Measurements from ENCODE around the gene RPL6.
"Not testable (repeated sequence)": the region's sequence is repeated elsewhere in the genome, so short reads cannot be mapped to it uniquely, and the experiment has no call there.

Gene RPL6

GRCh38 chr12:112419297-112420133 lies 10.1 kb upstream of the RPL6 start:
- DNase-seq, result peak; percentile 34 to 38

GRCh38 chr12:112418608-112419296 lies 9.3 kb upstream of the RPL6 start, which contains the start of gene PTPN11:
Gene PTPN11, plus strand, starts transcription at chr12:112418947. Its CDS starts 165 bp downstream, at chr12:112419112.
- DNase-seq, result peak; percentile 88 to 90

DNA sequence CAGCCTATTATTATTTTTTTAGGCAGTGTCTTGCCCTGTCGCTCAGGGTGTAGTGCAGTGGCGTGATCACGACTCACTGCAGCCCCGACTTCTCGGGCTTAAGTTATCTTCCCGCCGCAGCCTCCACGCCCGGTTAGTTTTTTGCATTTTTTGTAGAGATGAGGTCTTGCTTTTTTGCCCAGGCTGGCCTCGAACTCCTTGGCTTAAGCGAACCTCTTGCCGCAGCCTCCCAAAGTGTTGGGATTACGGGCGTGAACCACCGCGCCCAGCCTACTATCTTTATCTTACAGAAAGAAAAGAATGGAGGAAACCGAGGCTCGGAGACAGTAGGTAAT lies 8.8 kb upstream of the RPL6 start:
- DNase-seq, result no peak

- not testable (repeated sequence) for DNase-seq
Measured at GRCh38 chr12:112415457-112415856, 6.1 kb upstream of the RPL6 start.

DNA sequence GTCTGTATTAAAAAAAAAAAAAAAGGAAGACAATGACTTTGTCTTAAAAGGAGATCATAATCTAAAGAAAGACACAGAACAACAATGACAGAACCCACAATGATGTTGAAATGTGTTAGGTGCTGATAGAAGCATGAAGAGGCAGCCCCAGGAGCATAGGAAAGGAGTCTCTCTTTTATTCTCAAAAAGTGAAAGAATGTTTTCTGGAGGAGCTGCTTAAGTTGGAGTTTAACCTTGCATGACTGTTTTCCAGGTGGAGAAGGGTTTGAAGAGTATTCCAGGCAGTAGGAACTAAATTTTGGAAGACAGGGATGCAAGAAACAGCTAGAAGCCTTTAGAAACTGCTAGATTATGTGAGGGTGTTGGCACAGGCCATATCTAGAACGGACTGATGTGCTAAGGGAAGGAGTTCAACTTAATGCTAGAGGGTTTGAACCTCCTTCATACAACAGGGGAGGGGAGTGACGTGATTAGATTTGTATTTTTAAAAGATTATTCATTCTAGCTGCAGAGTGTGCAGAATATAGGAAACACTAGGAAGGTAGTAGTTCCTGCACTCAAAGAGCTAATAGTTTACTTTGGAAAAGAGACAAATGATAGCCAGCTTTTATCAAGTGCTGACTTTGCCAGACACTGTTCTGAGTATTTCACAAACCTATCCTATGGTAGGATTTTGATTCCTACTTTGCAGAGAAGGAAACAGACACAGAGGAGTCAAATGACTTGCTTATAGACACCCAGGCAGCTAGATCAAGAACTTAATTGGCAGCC lies 4.6 kb upstream of the RPL6 start:
- DNase-seq, result no peak

DNA sequence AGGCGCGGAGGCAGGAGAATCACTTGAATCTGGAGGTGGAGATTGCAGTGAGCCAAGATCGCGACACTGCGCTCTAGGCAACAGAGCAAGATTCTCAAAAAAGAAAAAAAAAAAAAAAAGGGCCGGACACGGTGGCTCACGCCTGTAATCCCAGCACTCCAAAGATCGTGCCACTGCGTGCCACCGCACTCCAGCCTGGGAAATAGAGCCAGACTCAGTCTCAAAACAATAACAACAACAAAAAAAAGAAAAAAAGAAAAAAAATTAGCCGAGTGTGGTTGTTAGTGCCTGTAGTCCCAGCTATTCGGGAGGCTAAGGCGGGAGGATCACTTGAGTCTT lies 470 bp upstream of the RPL6 start:
- no peak for DNase-seq

DNA sequence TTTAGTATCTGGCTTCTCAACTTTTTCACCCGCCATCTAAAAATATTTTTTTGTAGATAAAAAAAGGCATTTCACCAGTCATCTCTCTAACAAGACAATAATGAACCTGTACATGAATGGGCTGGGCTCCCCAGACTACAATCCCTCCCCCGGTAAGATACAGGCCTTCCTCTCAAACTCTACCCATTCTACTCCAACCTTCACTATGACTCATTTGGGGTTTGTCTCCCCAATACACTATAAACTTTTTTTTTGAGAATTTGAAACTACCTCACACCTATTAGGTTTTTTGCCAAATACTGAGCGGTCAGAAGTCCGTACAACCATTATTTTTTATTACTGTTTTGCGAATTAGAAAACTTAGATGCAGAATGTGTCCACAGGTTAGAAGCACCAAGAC lies 784 bp downstream of the RPL6 start:
- DNase-seq, result peak; percentile 33 to 35

DNA sequence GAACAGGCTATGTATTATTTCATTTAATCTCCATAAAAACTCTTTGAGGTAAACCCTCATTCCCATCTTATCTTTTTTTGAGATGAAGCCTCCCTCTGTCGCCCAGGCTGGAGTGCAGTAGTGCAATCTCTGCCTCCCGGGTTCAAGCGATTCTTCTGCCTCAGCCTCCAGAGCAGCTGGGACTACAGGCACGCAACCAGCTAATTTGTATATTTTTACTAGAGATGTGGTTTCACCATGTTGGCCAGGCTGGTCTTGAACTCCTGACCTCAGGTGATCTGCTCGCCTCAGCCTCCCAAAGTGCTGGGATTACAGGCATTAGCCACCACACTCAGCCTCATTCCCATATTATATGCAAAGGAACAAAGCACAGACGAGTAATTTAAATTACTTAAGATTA lies 1.7 kb downstream of the RPL6 start:
- DNase-seq, result not testable (repeated sequence)

GRCh38 chr12:112406519-112407488 lies 2.6 kb downstream of the RPL6 start:
- no peak for DNase-seq

GRCh38 chr12:112401903-112402498 lies 7.4 kb downstream of the RPL6 start:
- no peak for DNase-seq

- DNase-seq, result no peak
Measured at GRCh38 chr12:112401054-112401453, 8.4 kb downstream of the RPL6 start.

DNA sequence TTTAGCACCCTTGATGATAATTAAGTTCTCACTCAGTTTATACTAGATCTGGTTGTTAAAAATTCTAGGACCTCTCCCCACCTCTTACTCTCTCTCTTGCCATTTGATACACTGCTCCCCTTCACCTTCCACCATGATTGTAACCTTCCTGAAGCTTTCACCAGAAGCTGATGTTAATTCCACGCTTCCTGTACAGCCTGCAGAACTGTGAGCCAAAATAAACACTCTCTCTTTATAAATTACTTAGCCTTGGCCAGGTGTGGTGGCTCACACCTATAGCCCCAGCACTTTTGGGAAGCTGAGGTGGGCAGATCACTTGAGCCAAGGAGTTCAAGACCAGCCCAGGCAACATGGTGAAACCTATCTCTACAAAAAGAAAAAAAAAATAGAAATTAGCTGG lies 16.1 kb downstream of the RPL6 start:
- no peak for DNase-seq

GRCh38 chr12:112389922-112390654 lies 19.3 kb downstream of the RPL6 start:
- not testable (repeated sequence) for DNase-seq

- DNase-seq, result no peak
Measured at GRCh38 chr12:112389228-112389627, 20.2 kb downstream of the RPL6 start.

DNA sequence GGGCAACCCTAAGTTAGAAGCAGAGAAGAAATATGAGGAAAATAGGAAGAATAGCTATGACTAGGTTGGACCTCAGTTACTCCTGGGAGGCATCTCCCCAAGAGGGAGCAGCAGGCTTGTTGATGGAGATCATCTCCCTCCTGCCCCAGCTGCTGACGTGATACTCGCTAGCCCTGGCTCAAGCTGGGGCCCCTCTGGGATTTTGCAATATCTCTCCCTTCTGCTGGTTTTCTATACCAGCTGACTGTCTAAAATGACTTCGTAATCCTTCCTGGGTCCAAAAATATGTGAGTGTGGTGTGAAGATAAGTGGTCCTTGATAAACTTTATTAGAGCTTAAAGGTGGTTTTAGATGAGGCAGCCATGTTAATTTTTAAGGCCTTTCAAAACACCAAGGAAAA lies 22.7 kb downstream of the RPL6 start:
- no peak for DNase-seq

DNA sequence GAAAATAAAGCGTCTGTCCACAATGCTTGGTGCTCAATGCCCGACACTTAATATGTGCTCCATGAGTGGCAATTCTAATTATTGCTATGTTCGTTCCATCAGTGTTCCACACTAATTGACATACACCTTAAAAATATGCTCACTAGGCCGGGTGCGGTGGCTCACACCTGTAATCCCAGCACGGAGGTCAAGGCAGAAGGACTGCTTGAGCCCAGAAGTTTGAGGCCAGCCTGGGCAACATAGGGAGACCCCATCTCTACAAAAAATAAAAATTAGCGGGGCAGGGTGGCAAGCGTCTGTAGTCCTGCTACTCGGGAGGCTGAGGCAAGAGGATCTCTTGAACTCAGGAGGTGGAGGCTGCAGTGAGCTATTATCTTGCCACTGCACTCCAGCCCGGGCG lies 26.5 kb downstream of the RPL6 start:
- DNase-seq, result no peak

DNA sequence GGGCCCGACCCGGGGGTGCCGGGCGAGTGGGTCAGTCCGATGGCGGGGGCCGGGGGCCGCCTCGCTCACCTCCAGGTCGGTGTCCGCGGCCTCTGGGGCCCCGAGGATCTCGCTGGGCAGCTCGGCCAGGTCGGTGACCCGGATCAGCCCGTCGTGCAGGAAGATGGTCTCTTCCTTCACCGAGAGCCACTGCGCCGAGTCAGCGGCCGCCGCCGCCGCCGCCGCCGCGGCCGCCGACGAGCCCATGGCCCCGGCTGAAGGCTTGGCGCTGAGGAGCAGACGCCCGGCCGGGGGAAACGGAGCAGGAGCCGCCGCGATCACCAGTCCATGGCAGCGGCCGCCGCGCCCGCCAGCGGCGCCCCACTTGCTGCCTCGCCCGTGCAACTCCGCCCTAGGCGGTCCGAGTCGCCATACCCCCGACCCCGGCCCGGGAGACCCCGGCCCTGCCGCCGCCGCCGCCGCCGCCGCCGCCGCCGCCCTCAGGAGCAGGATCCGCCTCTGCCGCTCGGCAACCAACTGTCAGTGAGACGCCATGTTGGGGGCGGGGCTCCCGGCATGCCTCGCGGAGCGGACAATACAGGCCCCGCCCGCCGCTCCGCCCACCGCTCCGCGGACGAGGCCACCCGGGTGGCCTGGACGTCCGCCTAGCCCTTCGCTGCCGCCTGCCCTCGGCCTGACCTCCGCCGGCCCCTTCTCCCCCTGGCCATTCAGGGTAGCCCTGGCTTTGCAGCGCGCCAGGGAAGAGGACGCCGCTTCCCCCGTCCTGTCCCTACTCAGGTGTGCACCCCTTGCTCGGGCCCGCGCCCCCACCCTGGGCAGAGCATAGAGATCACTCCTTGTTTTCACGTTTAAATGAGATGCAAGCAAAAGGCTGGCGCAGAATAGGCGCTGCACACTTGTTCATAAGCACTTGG lies 27.3 kb downstream of the RPL6 start, which contains the start of gene HECTD4:
HECTD4 (minus strand) TSS at position 549 of the 914 bp plus-strand sequence; CDS start at position 246, 303 bp downstream.
- DNase-seq, result peak; percentile 93 to 94

- peak in 1 of 2 donors; percentile 22 for DNase-seq
Measured at GRCh38 chr12:112381406-112381882, 28.0 kb downstream of the RPL6 start.

DNA sequence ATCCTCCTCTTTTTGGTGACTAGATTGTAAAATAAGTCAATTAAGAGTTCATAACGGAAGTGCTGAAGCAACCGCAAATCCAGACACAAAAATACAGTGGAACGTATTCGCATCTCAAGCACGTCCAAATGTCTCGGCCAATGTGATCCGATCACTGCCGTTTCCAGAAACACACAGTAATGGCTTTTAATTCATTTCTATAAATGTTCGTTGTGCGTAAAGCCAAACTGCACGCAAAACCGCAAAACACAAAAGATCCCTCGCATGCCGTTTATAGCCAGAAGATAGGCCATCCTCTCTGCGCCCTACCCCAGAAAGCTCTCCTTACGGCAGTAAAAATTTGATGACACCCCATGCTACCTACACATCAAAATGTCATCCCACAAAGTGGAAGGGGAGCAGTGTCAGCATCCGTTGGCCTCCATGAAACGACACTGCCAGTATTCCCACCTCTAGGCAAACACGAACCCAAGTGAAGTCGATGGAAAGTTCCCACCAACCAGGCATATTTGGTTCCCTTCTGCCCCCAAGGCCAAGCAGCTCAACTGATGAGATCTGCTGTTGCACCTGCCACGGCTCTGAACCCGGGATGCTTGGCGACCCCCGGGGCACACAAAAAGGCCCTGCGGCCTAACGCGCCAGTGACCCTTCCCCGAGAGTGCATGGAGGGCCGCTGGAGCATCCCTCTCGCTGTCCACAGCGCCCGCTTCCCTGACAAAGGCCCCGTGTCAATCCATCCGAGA lies 28.6 kb downstream of the RPL6 start:
- no peak for DNase-seq

Data from activated CD4-positive, alpha-beta T cell treated with anti-CD3 and anti-CD28 coated beads for 4 hours (primary cell).